HG03175 (cell line): ENCODE measurements around the gene PIWIL4.
"Not testable (repeated sequence)": the region's sequence is repeated elsewhere in the genome, so short reads cannot be mapped to it uniquely, and the experiment has no call there.

ENCODE experiments used
- ATAC-seq: cut with Tn5 transposase; IDR thresholded peaks from one replicate; pipeline ENCODE4 v1.9.1; 2021; ENCODE audit warnings: mild to moderate bottlenecking, moderate library complexity; ENCODE audit not compliant: unreplicated experiment

The PIWIL4 gene

DNA sequence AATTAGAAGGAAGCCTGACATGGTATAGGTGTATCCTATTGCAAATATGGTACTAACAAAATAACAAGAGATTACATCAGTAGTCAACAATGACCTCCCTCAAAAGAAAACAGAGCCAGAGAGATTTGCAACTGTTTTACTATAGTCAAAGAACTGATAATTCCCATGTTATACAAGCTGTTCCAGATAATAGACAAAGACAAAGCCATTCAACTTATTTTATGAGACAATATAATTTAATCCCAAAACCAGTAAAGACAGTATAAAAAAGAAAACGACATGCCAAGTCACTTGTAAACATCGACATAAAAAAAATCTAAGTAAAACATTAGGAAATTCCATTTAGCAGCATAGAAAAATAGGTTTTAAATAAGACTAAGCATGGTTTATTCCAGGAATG lies 65.2 kb downstream of the PIWIL4 start:
- ATAC-seq: no peak

DNA sequence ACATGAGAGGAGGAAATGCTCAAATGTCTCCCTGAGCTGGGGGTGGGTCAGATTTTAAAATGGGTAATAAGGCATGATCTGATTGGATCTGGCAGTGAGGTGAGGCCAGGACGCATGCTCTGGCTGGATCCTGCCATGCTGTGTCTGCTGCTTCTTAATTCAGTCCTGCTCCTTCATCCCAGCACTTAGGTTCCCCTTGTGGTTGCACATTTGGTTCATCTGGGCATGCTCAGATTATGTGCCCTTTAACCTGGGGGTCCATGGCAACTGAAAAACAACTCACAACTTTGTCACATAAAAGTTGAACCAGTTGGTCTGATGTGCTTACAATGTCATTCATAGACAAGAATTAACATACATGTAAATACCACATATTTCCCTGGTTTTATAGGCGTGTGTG lies 67.9 kb downstream of the PIWIL4 start:
- ATAC-seq: no peak

DNA sequence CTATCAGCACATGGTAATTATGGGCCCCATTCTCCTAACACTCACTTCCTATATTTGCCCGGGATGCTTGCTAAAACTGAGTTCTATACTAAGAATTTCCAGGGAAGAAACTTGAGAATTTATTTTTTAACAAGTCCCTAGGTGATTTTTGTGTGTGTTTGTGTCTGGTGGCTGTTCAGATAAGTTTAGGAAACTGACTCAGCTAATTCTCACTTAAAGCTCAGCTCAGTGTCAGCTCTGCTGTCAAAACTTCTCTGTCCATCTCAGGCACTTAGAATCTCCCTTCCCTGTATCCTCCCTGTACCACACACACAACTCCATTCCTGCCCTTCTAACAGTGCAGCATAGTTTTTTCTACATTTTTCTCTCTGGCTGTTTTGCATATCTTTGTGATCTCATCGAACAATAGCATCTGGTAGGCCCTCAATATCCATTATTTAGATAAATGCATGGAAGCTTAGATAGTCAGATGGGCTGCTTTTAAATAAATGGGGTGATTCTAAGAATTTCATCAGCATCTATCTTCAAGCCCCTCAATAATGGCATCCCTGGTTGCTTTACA lies 69.3 kb downstream of the PIWIL4 start:
- ATAC-seq: no peak

DNA sequence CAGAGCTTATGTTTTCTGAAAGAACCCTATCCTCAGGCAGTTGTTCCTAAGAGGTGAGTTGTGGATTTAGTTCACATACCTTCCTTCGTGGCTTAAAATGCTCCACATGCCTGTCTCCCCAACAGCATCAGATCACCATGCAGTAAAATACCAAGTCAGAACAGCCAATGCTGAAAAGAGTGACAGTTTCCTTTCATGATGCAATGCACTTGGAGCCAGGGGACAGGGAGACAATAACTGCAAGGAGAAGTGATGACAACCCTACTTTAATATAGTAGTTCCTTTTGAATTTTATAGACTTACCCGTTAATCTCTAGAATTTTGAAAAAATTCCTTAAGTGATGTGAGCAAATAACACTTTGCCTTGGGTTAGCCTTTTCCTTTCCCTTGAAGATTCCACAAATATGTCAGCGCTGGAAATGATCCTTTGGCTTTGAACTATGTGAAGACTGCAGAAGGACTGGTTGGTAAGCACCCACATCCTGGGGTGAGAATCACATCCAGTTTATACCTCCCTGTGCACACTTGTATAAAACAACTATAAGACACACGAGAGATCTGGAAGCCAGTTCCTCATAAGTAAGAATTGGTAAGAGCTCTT lies 71.2 kb downstream of the PIWIL4 start:
- ATAC-seq: no peak

DNA sequence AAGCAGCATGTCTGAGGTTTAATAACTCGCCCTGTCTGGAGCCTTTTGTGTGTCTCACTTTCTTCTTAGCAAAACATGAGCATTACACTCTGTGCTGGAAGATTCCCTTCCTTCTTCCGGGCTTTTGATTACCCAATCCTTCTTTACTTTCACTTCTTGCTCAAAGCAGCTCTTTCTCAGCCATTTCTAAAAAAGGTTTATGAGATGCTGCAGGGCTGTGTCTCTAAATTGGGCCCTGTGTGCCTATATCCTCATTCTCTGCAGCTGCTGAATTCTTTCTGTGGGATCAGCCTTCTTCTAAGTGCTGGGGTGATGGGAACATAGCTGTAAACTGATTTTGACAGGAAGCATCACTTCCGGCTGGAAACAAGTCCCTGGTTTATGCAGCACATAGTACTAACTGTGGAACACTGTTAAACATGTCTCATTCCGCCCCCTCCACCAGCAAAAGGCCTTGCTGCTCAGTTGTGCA lies 71.8 kb downstream of the PIWIL4 start:
- ATAC-seq: no peak

DNA sequence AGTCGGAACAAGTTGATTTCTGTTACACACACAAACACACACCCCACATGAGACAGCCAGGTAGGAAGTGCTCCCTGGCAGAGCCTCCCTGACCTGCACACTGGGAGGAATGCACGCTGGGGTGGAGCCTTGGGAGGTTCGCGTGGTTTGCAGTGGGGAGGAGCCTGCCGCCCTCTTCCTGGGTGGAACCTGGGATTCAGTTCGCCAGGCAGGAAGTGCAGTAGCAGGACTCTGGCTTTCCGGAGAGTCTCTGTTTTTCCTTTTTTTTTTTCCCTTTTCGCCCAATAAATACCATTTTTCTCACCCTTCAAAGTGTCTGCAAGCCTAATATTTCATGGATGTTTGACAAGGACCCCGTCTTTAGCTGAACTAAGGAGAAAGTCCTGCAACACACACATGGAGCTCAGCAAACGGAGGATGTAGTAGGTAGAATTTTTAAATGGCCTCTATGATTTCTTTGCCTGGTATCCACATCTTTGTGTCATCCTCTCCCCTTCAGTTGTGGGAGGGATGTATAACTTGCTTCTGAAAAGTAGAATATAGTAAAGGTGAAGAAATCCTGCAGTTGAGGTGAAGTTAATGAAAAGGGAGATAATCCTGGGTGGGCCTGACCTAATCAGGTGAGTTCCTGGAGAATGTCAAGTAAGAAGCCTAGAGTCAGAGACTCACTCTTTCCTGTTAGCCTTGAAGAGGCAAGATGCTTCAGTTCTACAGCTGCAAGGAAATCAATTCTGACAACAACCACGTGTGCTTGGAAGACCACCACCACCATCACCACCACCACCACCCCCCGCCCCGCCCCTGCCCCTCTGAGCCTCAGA lies 72.9 kb downstream of the PIWIL4 start:
- no peak for ATAC-seq

DNA sequence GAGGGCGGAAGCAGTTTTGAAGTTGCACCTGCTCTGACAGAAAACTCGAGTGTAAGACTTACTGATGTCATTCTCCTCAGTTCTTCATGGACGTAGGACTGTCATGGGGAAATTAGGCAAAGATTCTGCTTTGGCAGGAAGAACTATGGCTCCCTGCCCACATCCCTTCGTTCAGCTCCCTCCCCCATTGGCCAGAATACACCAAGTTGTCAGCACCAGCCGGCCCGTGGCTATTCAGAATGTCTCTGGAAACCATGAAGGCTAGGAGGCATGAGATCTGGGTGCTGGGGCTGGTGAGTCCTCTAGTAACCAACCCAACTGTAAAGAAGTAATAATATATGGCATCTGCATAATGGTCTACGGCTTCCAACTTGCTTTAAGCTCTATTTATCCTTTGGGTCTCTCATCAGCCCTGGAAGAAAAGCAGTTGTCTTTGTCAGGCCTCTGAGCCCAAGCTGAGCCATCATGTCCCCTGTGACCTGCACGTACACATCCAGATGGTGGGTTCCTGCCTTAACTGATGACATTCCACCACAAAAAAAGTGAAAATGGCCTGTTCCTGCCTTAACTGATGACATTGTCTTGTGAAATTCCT lies 74.1 kb downstream of the PIWIL4 start:
- no peak for ATAC-seq

DNA sequence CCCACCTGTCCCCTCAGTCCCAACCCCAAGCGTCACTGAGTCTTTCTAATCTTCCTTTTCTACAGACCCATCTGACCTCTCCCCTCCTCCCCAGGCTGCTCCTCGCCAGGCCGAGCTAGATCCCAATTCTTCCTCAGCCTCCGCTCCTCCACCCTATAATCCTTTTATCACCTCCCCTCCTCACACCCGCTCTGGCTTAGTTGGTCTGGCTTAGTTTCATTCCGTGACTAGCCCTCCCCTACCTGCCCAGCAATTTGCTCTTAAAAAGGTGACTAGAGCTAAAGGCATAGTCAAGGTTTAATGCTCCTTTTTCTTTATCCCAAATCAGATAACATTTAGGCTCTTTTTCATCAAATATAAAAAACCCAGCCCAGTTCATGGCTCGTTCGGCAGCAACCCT lies 76.0 kb downstream of the PIWIL4 start:
- ATAC-seq: not testable (repeated sequence)

DNA sequence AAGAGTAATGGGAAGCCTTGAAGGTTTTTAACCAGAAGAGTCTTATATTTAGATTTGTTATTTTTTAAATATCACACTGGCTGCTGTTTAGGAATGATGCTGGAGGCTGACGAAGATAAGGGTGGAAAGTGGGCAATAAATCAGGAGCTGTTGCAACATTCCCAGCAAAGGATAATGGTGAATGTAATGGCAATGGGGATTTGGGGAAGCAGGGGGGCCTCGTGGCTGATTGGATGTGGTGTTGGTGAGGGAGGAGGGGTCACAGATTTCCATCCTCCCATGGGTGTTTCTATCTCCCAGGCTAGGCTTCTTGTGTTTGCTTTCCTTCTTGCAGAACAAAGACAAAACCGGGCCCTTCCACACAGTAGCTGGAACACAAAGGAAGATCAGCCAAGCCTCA lies 80.8 kb downstream of the PIWIL4 start:
- no peak for ATAC-seq

DNA sequence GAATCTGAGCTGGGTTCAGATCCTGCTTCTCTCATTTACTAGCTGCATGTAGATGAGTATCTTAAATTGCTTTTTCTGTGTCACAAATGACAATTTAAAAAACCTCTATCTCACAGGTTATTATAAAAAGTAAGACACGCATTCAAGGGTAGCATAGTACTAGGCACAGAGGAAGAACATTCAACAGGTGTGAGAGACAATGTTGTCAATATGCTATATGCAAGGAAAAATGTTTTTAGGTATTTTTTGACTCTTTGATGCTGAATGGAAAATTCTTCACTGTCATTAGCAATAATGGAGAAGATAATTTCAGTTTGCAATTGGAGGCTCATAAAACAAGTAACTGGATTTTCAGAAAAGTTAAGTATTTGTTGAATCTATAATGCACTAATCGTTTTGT lies 81.6 kb downstream of the PIWIL4 start:
- ATAC-seq: no peak

DNA sequence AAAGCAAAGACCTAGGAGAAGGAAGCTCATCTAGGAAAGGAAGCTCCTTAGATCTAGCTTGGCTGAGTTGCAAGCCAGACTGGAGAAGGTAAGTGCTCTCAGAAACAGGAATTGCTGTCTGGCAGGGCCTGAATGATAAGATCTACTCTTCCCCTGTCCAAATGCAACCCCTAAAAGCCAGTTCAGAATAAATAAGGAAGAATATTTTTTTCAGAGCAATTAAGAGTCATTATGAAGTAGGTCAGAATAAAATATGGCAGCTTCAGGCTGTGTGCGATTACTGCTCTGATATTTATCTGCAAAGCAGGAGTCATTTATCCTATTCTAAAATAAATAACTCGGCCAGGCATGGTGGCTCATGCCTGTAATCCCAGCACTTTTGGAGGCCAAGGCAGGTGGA lies 82.1 kb downstream of the PIWIL4 start:
- ATAC-seq: no peak

DNA sequence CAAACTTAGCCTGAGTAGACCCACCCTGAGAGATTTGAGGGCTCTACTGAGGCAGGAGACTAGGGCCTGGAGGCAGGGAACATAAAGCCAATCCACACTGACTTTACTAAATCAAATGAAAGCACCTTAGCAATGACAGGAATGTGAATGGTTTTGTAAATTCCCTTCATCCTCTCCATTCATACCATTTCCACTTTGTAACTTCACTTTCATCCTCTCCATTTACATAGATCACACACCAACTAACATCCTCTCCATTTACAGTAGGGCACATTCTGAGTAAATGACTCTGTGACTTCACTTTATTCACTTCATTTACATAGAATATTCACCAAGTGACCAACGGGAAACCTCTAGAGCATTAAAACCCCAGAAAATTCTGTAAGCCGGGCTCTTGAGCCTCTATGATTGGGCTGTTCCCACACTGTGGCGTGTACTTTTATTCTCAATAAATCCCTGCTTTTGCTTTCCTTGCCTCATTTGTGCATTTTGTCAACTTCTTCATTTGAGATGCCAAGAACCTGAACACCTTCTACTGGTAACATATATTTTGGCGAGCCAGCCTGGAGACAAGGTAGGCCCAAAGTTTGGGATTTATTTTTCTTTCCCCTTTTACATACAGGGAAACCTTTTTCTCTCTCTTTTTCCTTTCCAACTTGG lies 82.9 kb downstream of the PIWIL4 start:
- ATAC-seq: no peak

DNA sequence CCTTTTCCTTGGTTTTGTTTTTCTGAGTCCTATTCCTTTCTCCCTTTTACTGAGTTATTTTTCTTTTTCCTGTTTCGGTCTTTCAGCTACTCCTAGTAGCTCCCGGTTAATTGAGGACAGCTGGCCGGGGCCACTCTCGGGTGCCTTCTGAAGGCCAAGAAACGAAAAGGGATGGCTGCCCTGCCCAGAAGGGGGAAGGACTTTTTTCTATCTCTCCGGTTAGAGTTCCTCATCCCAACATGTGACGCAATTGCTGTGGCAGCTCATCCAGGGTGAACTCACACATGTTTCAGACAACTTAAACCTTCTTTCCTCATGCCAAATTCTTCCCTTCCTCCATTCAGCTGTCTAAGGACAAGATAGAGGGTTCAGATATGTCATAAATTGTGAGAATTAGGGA lies 83.6 kb downstream of the PIWIL4 start:
- no peak for ATAC-seq

DNA sequence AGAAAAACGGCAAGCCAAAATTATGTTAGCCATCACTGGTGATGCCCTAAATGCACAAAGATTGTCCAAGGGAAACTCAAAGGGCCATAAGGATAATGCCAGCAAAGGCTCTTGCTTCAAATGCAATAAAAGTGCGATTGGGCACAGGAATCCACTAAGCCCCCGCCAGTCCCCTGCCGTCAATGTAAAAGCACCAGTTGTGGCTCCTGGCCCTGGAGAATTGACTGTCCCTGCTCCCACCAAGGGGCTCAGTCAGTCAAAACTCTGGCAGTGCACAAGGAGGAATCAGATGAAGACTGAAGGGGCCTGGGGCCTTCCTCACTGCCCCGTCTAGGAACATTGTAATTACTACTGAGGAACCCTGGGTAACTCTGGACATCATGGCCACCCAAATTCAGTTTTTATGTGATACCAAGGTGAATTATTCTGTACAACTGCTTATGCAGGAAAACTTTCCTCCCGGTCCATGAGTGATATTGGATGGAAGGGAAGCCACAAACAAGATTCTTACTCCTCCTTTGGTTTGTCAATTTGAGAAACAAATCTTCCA lies 85.6 kb downstream of the PIWIL4 start:
- ATAC-seq: no peak

DNA sequence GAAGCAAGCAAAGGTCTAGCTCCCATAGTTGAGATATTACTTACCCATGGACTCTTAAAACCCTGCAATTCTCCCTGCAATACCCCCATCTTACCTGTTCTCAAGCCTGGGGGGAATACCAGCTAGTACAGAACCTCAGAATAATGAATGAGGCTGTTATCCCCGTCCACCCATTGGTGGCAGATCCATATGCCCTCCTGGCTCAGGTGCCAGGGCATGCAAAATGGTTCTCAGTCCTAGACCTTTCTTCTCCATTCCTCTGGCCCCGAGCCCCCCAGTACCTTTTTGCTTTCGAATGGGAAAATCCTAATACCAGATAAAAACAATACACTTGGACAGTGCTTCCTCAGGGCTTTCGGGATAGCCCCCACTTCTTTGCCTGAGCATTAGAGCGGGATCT lies 86.4 kb downstream of the PIWIL4 start:
- ATAC-seq: no peak

DNA sequence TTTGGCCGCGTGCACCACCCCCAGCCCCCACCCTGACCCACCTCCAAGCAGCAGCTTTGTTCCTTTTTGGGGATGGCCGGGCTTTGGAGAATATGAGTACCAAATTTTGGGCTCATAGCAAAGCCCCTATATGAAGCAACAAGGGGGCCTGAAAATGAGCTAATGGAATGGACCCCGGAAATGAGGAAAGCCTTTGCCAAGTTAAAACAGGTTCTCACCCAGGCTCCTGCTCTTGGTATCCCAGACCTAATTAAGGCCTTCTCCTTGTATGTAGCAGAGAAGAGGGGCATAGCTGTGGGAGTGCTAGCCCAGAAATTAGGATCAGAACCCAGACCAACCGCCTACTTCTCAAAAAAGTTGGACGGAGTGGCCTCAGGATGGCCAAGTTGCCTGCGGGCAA lies 87.0 kb downstream of the PIWIL4 start:
- ATAC-seq: no peak

DNA sequence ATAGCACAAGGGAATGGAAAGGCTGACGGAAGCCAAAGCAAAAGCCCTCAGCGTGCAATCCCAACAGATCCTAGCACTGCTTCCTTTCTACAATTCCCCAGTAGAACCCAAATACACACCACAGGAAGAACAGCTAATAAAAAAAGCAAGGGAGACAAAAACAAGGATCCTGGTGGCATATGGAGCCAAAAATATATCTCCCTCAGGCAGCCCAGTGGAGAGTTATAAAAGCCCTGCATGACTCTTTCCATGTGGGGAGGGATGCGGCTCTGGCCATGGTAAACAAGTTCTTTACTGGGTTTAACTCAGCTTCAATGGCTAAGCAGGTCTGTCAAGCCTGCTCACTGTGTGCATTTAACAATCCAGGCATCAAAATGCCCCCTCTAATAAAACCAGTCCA lies 88.1 kb downstream of the PIWIL4 start:
- ATAC-seq: no peak

DNA sequence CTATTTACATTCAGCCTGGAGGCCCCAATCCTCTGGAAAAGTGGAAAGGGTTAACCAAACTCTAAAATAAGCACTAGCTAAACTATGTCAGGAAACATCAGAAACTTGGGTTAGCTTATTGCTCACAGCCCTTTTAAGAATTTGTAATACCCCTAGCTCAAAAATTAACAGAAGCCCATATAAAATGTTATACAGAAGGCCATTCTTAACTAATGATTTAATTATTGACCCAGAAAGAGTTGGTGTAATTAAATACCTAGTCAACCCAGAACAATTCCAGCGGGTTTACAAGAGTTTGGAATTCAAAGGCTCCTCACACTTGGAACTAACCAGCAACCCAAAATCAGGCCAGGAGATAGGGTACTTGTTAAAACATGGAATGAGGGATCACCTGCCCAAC lies 88.8 kb downstream of the PIWIL4 start:
- ATAC-seq: no peak

DNA sequence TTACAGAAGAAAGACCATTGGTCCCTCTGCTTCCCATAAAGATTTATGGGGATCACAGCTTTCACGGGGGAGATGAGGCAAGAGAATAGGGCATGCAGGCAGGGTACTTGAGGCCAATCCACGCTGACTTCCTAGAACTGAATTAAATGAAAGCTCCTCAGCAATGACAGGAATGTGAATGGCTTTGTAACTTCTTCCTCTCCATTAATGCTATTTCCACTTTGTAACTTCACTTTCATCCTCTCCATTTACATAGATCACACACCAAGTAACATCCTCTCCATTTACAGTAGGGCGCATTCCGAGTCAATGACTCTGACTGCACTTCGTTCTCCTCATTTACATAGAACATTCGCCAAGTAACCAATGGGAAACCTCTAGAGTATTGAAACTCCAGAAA lies 89.8 kb downstream of the PIWIL4 start:
- ATAC-seq: no peak

DNA sequence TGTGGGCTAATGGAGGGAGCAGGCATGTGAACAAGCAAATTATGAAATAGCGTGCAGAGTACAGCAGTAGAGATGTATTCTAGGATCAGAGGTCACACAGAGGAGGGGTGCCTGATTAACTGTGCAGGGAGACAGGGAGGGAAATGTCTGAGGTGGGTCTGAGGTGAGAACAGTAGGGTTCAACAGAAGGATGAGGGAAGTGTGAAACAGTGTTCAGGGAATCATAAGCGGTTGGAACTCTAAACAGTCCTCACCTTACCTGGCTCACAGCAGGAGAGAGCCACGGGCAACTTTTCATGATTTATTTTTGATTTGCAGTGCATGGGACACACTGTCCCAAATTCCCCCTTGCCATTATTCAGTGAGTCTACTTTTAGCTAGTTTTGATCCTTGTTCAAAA lies 90.5 kb downstream of the PIWIL4 start:
- ATAC-seq: no peak

DNA sequence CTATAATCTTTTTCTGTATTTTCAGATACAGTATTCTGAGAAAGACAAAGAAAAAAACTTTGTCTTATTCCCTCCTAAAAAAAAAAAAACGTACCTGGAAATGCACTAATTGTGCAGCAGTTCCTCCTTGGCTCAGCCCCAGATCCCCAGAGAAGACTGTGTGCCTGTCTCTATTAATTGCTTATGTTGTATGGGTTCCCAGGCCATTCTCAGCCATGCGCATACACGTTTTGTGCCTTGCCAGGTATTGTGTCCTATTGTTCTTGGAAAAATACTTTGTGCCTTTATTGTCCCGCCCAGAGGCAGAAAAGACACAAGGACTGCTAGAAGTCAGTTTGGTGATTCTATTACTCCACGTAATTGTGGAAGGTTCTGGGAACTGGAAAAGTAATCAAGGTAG lies 91.2 kb downstream of the PIWIL4 start:
- ATAC-seq: no peak
